Esophagus muscularis mucosa (tissue), 4 donors: ENCODE measurements around the gene MLKL. TPM values are rescaled to one million over a fixed set of nuclear protein-coding genes. Genes with fewer than 3 reads are reported as not detected.
A peak's percentile ranks its signal among the peaks of the same experiment; 100 is the strongest.

ENCODE experiments used
- DNase-seq: peaks from one replicate; pipeline ENCODE4 v3.0.0-alpha.2; 2017; ENCODE audit errors: extremely low spot score
- H3K27ac ChIP-seq, 4 donors: fragments of 200-600 bp; sonication (generic); replicated peaks in 1 of 4; 1 replicate in 3 of 4; 2 replicates in 1 of 4; pipeline ENCODE4 v1.5.1; 2016 to 2019; ENCODE audit warnings: mild to moderate bottlenecking in 1 of 4
- H3K27me3 ChIP-seq, 4 donors: fragments of 200-600 bp; sonication (generic); one replicate each; pipeline versions ENCODE4 v1.5.1 to v1.6.0; 2016 to 2019
- H3K36me3 ChIP-seq, 4 donors: fragments of 200-600 bp; sonication (generic); one replicate each; pipeline ENCODE4 v1.5.1; 2016 to 2019
- H3K4me1 ChIP-seq, 4 donors: fragments of 200-600 bp; sonication (generic); one replicate each; pipeline ENCODE4 v1.5.1; 2016 to 2019
- H3K4me3 ChIP-seq, 4 donors: fragments of 200-600 bp; sonication (generic); 1 replicate in 2 of 4; 2 replicates in 2 of 4; pipeline ENCODE4 v1.5.1; 2016 to 2019; ENCODE audit warnings: mild to moderate bottlenecking in 4 of 4, moderate library complexity in 1 of 4
- H3K9me3 ChIP-seq, 4 donors: fragments of 200-600 bp; sonication (generic); 1 replicate in 3 of 4; 2 replicates in 1 of 4; pipeline ENCODE4 v1.5.1; 2016 to 2019
- CTCF ChIP-seq, 3 experiments: fragments of 200-600 bp in 2 of 3; fragments of 450-650 bp in 1 of 3; sonication (generic) in 2 of 3; IDR thresholded peaks; one replicate each; pipeline ENCODE4 v1.5.1; 2017 to 2019; ENCODE audit warnings: antibody characterized with exemption in 3 of 3, mild to moderate bottlenecking in 2 of 3, moderate library complexity in 1 of 3
- EP300 ChIP-seq: sonication (generic); formaldehyde crosslinking; IDR thresholded peaks from one replicate; pipeline ENCODE4 v1.6.1; 2017; ENCODE audit warnings: antibody characterized with exemption
- POLR2A ChIP-seq: fragments of 450-650 bp; IDR thresholded peaks from one replicate; pipeline ENCODE4 v1.6.1; 2017; ENCODE audit warnings: antibody characterized with exemption, moderate library complexity, mild to moderate bottlenecking, low read depth
- POLR2AphosphoS5 ChIP-seq, 2 donors: sonication (generic); formaldehyde crosslinking; IDR thresholded peaks; one replicate each; pipeline ENCODE4 v1.6.1; 2017; ENCODE audit warnings: antibody characterized with exemption in 2 of 2
- WGBS: methylation state at CpG from one replicate; pipeline ENCODE4 v1.1.5; 2018; 5-methylcytosine and 5-hydroxymethylcytosine counted together
- intact Hi-C: fragments of 100-400 bp; cut with DNase I; formaldehyde crosslinking; loops from one replicate; pipeline ENCODE4 v1.15.1; 2023
- total RNA-seq, 4 donors: library from RNA; depleted of rRNA; stranded (reverse); fragments of >200 nt; gene quantifications; one replicate each; pipeline versions ENCODE4 v1.1.0 to v1.2.1, GENCODE V29; 2016

MLKL gene
- total RNA-seq, 4 donors from 2014 or later = 5.8 to 19.9 (median 7.3) TPM

- 2% methylated on average over 6 of the region's 6 CpGs for WGBS
- DNase-seq = no peak
Observed at GRCh38 chr16:74709441-74709877, 8.8 kb upstream of the MLKL start.

GRCh38 chr16:74700116-74700437, 585 bp downstream of the MLKL start:
- intact Hi-C loops = no loop called here
- 2% methylated on average over 13 of the region's 16 CpGs for WGBS
- Histone ChIP-seq H3K27ac (peak overlapping the region; percentile 74 to 82 (median 78)), H3K36me3 (peaks cover 0 to 5% (median 4%) of the 10 kb centered on the region in 4 donors), H3K9me3 (no peaks in the 10 kb centered on the region), H3K4me3 (peak overlapping the region; percentile 67 to 86 (median 75)), H3K27me3 (no peaks in the 10 kb centered on the region), H3K4me1 (peaks cover 6 to 38% (median 34%) of the 10 kb centered on the region in 4 donors)
- TF ChIP-seq EP300 (no peak), POLR2A (no peak), POLR2AphosphoS5 (IDR thresholded peaks at IDR 0.05) (no peak), CTCF (IDR thresholded peaks at IDR 0.05) (no peak)
- no peak for DNase-seq

More at GRCh38 chr16:74709441-74709877, 8.8 kb upstream of the MLKL start:
- Histone ChIP-seq H3K36me3 (no peaks in the 10 kb centered on the region), H3K27me3 (no peaks in the 10 kb centered on the region), H3K9me3 (no peaks in the 10 kb centered on the region), H3K4me1 (peaks cover 0 to 4% (median 0%) of the 10 kb centered on the region in 4 donors), H3K4me3 (no peak overlapping the region), H3K27ac (no peak overlapping the region)
- intact Hi-C loops = loop anchor here (2.0 to 5.0 kb wide), 2 partner anchors 103 to 153 kb away; no protein-coding TSS in a partner anchor
- TF ChIP-seq EP300 (no peak), CTCF (IDR thresholded peaks at IDR 0.05) (peak in 2 of 3 experiments; percentile 95), POLR2AphosphoS5 (IDR thresholded peaks at IDR 0.05) (peak in 1 of 2 donors; percentile 40), POLR2A (no peak)

- peaks cover 6 to 38% (median 34%) of the 10 kb centered on the region in 4 donors for H3K4me1 ChIP-seq
- H3K4me3 ChIP-seq = peak overlapping the region; percentile 67 to 86 (median 75)
- 65% methylated on average over 4 of the region's 4 CpGs for WGBS
- no peak for DNase-seq
- TF ChIP-seq EP300 = no peak
- TF ChIP-seq POLR2A = no peak
- no peak for TF ChIP-seq CTCF (IDR thresholded peaks at IDR 0.05)
- no peak for TF ChIP-seq POLR2AphosphoS5 (IDR thresholded peaks at IDR 0.05)
- intact Hi-C loops = no loop called here
- peaks cover 0 to 9% (median 7%) of the 10 kb centered on the region in 4 donors for H3K36me3 ChIP-seq
- no peaks in the 10 kb centered on the region for H3K9me3 ChIP-seq
- no peaks in the 10 kb centered on the region for H3K27me3 ChIP-seq
- H3K27ac ChIP-seq = peak overlapping the region; percentile 74 to 82 (median 78)
Observed at GRCh38 chr16:74699666-74700065, 996 bp downstream of the MLKL start.

- peak overlapping the region in 1 of 4 donors; percentile 14 for H3K27ac ChIP-seq
- peaks cover 6 to 38% (median 34%) of the 10 kb centered on the region in 4 donors for H3K4me1 ChIP-seq
- intact Hi-C loops = no loop called here
- H3K36me3 ChIP-seq = peaks cover 0 to 16% (median 9%) of the 10 kb centered on the region in 4 donors
- H3K9me3 ChIP-seq = no peaks in the 10 kb centered on the region
- H3K4me3 ChIP-seq = no peak overlapping the region
- DNase-seq = no peak
- no peaks in the 10 kb centered on the region for H3K27me3 ChIP-seq
- TF ChIP-seq EP300 = no peak
- no peak for TF ChIP-seq POLR2AphosphoS5 (IDR thresholded peaks at IDR 0.05)
- no peak for TF ChIP-seq POLR2A
- TF ChIP-seq CTCF (IDR thresholded peaks at IDR 0.05) = no peak
- WGBS = 73% methylated on average over 4 of the region's 4 CpGs
Observed at GRCh38 chr16:74698222-74698621, 2.4 kb downstream of the MLKL start.
